Measurements from ENCODE around the gene OR10H1.
"Not testable (repeated sequence)": the region's sequence is repeated elsewhere in the genome, so short reads cannot be mapped to it uniquely, and the experiment has no call there.

OR10H1 gene, protein sequence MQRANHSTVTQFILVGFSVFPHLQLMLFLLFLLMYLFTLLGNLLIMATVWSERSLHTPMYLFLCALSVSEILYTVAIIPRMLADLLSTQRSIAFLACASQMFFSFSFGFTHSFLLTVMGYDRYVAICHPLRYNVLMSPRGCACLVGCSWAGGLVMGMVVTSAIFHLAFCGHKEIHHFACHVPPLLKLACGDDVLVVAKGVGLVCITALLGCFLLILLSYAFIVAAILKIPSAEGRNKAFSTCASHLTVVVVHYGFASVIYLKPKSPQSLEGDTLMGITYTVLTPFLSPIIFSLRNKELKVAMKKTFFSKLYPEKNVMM

DNA sequence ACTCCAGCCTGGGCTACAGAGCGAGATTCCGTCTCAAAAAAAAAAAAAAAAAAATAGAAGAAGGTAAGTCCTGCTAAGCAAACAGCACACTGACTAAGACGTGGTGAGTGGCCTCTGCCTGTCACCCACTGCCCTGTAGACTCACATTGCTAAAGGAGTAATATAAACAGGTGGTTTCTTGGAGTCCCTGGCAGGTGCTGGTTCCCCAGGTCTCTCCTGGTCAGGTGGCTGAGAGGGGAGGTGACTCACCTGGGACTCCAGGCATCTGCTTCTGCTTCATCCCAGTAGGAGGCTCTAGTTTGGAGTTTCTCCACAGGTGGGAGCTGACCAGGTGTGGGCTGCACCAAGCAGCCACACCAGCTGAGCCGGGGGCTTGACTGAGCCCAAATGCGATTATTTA is at the start of gene OR10H1:
Gene OR10H1, minus strand, starts transcription at position 359 of the 400 bp plus-strand sequence. CDS start 7,627 bp downstream, outside the sequence.
- no peak for DNase-seq (ENCODE audit: low read depth in 2 of 2)

DNA sequence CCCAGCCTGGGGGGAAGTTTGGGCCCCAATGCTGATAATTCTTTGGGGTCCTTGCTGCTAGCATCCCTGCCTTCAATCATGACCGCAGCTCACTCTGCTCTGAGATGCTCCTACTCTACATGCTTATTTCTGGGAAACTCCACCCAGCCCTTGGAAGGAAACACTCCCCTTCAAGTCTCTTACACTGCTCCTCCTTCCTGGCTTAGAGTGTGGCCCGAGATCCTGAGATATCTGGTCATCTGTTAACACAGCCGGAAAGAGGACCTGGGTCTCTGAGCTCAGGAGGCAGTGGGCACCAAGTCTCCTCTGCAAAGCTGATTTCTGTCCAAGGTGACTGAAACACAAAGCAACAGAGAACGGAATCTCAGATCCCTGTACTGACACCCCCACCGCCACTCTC is 49.4 kb upstream of the OR10H1 start:
- DNase-seq (ENCODE audit: low read depth in 2 of 2): no peak

DNA sequence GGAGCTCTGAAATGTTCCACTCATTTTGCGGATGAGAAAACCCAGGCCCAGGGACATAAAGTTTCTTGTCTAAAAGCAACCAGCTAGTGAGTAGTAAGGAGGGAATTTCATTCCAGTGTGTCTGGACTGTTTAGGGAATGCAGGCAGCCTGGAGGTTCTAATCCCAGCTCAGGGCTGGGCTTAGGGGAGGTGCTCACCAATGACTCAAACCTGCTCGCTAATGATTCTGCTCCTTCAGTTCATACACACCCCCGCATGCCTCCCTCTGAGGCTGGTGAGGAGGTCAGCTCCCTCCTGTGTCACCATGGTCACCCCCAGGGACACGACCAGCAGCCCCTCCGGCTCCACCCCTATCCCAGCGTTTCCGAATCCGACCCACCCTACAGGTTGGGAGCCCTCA is 47.8 kb upstream of the OR10H1 start:
- no peak for DNase-seq (ENCODE audit: low read depth in 2 of 2)

DNA sequence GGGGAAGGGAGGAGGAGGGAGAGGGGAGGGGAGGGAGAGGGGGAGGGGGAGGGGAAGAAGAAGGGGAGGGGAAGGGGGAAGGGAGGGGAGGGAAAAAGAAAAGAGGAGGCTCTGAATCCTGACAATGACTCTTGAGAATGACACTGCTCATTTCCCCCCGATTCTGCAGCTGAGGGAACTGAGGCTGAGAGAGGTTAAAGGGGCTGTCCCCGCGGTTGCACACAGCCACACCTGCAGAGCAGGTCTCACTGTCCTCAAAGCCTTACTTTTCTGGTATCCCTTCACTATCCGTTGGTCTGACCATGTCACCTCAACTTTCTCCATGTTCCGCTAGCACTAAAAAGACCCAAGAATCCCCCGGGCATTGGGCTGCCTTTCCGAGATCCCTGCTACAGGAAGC is 47.0 kb upstream of the OR10H1 start:
- no peak for DNase-seq (ENCODE audit: low read depth in 2 of 2)

DNA sequence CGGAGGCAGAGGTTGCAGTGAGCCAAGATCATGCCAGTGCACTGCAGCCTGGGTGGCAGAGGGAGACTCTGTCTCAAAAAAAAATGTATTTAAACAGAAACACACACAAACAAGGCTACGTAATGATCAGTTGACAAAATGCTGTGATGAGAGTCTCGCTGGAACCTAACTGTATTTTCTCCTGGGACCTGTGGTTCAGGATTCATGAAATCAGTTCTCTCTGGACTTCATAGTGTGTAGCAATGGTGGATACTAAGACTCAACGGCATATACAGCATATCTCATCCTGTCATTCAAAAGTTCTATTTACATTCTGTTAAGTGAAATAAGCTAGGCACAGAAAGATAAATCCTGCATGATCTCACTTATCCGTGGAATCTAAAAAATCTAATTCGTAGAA is 45.1 kb upstream of the OR10H1 start:
- no peak for DNase-seq (ENCODE audit: low read depth in 2 of 2)

DNA sequence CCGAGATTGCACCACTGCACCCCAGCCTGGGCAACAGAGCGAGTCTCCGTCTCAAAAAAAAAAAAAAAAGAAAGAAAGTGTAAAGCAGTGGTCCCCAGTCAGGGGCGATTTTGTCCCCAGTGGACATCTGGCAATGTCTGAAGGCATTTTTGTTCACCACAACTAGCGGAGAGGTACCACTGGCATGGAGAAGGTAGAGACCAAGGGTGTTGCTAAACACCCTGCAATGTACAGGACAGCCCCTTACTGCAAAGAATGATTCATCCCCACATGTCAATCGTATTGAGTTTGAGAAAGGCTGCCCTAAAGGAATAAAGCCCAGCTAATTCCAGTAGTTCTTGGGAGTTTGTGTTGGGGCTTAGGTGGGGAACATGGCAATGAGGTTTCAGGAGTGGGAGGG is 43.7 kb upstream of the OR10H1 start:
- DNase-seq (ENCODE audit: low read depth in 2 of 2): no peak

DNA sequence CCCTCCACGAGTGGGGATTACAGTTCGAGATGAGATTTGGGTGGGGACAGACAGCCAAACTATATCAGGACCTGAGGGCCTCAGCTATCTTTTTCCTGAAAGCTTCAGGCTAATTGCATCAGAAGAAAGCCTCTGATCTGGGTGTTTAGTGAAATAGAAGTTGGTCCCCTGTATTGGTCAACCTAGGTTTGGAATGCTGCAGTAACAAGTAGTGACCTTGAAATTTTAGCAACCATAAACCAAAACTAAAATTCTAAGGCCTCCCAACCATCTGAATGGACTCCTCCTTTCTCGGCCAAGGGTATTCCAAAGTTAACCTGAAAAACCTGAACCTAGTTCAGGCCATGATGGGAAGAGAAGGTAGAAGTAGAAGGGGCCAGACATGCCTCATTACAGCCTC is 34.9 kb upstream of the OR10H1 start:
- DNase-seq (ENCODE audit: low read depth in 2 of 2): no peak

DNA sequence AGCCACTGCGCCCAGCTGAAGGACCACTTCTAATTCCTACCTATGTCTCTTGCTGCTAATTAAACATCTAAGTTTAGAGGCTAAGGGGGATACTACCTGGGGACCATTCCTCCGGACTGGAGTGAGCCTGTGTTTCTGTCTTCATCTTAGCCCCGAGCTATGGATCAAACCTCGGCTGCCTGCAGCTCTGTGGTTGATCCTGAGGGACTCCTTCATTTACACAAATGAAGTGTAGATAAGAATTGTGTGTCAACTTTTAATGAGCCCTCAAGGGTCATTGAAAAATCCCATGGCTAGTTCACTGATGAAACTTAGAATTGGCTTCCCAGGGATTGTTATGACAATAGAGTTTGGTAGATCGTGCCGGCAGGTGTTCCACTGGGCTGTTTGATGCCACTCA is 31.5 kb upstream of the OR10H1 start:
- DNase-seq (ENCODE audit: low read depth in 2 of 2): no peak

DNA sequence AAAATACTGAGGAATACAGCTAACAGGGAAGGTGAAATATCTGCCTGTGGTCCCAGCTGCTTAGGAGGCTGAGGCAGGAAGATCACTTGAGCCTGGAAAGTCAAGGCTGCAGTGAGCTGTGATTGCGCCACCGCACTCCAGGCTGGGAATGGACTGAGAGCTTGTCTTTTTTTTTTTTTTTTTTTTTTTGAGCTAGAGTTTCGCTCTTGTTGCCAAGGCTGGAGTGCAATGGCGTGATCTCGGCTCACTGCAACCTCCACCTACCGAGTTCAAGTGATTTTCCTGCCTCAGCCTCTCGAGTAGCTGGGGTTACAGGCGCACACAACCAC is 28.4 kb upstream of the OR10H1 start:
- not testable (repeated sequence) for DNase-seq (ENCODE audit: low read depth in 2 of 2)

DNA sequence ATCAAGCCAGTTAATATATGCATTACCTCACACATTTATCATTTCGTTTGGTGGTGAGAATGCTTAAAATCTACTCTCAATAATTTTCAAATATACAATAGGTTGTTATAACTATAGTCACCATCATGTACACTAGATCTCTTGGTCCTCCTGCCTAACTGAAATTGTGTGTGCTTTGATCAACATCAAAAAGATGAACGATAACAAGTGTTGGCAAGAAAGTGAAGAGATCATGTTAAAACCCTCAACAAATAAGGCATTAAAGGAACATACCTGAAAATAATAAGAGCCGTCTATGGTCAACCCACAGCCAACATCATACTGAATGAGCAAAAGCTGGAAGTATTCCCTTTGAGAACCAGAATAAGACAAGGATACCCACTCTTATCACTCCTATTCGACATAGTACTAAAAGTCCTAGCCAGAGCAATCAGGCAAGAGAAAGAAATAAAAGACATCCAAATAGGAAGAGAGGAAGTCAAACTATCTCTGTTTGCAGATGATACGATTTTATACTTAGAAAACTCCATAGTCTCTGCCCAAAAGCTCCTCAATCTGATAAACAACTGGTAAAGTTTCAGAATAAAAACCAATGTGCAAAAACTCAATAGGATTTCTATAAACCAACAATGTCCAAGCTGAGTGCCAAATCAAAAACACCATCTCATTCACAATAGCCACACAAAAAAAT is 27.9 kb upstream of the OR10H1 start:
- no peak for DNase-seq (ENCODE audit: low read depth in 2 of 2)

DNA sequence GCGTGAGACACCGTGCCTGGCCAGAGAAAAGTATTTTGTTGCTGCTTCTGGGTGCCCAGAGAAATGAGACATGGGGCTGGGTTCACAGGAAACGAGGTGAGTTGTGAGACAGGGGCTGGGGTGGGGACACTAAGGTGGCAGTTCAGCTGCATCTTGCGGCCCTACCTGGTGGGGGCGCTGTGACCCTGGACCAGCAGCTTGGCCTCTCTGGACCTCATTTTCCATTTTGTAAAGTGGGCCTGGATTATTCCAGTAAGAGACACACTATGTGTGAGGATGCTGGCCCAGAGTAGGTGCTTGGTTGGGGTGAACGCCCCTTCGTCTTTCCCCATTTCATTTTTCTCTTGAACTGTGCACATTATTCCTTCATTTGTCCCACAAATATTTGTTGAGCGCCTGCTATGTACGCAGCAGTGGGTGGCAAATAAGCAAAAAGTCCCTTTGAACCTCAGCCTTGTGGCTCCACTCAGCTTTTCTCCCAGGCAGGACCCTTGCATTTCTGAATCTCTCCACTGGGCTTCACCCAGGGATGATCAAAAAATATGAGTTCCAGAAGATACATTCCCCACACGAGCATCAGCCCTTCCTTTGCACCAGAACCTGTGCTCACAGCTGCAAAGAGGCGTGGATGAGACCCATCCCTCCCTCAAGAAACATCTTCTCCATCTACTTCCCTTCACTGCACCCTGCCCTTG is 26.6 kb upstream of the OR10H1 start:
- DNase-seq (ENCODE audit: low read depth in 2 of 2): peak in 1 of 2 donors; percentile 4

DNA sequence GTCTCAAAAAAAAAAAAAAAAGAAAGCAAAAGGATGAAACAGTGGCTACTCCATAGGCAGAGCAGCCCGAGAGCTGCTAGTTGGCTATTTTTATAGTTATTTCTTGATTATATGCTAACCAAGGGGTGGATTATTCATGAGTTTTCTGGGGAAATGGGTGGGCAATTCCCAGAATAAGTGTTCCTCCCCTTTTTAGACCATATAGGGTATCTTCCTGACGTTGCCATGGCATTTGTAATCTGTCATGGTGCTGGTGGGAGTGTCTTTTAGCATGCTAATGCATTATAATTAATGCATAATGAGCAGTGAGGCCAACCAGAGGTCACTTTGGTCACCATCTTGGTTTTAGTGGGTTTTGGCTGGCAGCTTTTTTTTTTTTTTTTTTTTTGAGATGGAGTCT is 25.4 kb upstream of the OR10H1 start:
- DNase-seq (ENCODE audit: low read depth in 2 of 2): no peak

DNA sequence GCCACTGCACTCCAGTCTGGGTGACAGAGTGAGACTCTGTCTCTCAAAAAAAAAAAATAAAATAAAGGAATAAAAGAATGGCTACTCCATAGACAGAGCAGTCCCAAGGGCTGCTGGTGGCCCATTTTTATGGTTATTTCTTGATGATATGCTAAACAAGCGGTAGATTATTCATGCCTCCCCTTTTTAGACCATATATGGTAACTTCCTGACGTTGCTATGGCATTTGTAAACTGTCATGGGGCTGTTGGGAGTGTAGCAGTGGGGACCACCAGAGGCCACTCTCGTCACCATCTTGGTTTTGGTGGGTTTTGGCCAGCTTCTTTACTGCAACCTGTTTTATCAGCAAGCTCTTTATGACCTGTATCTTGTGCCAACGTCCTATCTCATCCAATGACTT is 24.4 kb upstream of the OR10H1 start:
- DNase-seq (ENCODE audit: low read depth in 2 of 2): not testable (repeated sequence)

DNA sequence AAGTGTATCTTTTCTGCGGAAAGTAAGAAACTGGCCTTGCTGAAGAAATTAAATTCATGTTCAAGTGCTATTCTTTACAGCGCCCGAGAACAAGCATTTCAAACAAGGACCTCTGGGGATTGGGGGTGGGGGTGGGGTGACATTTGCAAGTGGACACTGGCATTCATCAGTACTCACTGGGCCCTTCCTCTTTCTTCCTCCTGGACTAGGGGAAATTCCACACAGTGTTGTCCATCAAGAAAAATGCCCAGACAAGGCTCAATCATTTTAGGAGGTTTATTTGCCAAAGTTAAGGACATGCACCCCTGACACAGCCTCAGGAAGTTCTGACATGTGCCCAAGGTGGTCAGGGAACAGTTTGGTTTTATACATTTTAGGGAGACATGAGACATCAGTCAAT is 22.9 kb upstream of the OR10H1 start:
- no peak for DNase-seq (ENCODE audit: low read depth in 2 of 2)

DNA sequence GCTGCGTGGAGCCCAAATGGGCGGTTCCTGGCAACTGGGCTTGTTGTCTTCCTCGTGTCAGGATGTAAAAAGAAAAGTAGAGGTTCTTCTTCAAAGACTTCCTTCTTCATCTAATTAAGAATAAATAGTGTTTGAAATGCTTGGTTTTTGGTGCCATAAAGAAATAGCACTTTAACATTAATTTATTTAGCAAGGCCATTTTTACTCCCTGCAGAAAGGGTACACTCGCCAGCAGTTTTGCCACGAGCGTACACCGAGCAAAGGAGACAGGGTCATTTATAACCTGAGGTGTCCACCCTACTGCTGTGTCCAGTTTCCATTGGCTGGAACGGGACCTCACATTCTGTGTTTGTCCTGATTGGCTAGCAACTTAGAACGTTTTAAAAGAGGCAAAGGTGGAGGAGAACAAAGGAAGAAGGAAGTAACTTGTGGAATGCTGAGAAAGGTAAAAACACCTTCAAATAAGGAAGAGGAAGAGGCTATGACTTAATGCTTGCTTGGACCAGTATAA is 21.8 kb upstream of the OR10H1 start:
- peak in 1 of 2 donors; percentile 3 for DNase-seq (ENCODE audit: low read depth in 2 of 2)

DNA sequence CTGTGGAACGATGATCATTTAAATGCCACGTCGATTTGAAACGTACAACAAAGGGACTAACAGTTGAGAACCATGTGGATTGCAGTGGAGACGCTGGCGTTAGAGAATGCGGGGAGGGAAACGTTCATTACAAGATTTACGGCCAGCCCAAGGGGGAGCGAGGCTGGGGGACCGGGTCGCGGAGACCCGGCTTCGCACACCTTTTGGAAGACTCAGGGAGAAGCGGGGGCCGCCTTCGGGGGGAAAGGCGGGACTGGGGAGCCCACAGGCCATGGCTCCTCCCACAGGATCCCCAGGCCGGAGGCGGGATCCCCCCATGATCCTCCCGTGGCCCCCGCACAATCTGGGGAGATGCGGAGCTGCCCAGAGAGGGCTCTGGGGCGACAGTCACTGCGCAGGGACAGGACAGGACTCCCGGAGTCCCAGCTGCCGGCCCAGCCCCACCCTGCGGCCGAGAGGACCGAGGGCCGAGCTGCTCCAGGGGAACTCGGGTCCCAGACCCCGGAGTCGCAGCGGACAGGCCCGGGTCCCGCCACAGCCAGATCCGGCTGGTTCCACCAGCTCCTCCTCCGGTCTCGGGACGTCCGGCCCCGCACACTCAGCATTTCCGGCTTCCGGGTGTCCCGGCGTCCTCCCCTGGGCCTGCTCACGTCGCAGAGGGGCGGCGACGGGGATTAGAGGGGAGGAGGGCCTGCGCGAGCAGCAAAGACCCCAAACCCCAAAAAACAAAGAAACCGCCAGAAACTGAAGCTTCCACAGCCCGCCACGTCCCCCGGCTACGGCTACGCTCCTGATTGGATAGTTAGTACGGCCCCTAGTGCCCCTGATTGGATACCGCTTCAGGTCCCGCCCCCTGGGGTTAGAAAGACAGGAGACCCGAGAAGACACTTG is 21.1 kb upstream of the OR10H1 start:
- peak; percentile 91 to 95 for DNase-seq (ENCODE audit: low read depth in 2 of 2)

DNA sequence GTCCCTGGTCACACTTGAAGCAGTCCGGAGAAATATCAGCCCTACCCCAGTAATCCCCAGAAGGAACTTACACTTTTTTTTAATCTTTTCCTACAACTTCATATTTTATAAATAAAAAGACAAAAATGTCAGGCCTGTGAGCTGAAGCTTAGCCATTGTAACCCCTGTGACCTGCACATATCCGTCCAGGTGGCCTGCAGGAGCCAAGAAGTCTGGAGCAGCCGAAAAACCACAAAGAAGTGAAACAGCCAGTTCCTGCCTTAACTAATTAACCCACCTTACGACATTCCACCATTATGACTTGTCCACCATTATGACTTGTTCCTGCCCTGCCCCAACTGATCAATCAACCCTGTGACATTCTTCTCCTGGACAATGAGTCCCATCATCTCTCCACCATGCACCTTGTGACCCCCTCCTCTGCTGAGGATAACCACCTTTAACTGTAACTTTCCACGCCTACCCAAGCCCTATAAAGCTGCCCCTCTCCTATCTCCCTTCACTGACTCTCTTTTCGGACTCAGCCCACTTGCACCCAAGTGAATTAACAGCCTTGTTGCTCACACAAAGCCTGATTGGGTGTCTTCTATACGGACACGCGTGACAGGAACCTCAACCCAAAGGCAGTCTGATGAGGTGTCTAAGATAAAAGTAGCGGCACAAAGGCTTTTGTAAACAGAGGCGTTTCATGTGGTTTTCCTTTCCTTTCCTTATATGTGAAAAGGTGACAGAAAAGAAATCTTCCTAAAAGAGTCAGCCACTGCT is 20.3 kb upstream of the OR10H1 start:
- DNase-seq (ENCODE audit: low read depth in 2 of 2): not testable (repeated sequence)

DNA sequence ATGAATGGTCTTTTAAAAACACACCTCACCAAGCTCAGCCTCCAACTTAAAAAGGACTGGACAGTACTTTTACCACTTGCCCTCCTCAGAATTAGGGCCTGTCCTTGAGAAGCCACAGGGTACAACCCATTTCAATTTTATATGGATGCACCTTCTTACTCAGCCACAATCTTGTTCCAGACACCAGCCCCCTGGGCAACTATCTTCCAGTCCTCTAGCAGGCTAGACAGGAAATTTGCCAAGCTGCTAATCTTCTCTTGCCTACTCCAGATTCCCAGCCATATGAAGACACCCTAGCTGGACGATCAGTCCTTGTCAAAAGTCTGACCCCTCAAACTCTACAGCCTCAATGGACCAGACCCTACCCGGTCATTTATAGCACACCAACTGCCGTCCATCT is 18.8 kb upstream of the OR10H1 start:
- not testable (repeated sequence) for DNase-seq (ENCODE audit: low read depth in 2 of 2)

DNA sequence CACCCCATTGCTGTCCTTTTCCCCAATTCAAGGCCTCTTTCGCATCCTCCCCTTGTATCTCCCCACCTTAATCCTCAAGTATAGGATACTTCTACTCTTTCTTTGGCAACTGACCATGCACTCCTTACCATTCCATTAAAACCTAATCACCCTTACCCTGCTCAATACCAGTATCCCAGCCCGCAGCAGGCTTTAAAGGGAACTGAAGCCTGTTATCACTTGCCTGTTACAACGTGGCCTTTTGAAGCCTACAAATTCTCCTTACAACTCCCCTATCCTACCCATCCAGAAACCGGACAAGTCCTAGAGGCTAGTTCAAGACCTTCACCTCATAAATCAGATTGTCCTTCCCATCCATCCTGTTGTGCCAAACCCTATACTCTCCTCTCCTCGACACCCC is 16.2 kb upstream of the OR10H1 start:
- DNase-seq (ENCODE audit: low read depth in 2 of 2): no peak

DNA sequence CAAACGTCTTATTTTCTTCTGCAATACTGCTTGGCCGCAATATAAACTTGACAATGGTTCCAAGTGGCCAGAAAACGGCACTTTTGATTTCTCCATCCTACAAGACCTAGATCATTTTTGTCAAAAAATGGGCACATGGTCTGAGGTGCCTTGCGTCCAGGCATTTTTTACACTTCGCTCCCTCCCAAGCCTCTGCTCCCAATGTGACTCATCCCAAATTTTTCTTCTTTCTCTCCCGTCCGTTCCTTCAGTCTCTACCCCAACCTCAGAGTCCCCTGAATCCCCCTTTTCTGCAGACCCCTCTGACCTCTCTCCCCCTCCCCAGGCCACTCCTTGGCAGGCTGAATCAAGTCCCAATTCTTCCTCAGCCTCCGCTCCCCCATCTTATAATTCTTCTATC is 14.3 kb upstream of the OR10H1 start:
- DNase-seq (ENCODE audit: low read depth in 2 of 2): no peak

DNA sequence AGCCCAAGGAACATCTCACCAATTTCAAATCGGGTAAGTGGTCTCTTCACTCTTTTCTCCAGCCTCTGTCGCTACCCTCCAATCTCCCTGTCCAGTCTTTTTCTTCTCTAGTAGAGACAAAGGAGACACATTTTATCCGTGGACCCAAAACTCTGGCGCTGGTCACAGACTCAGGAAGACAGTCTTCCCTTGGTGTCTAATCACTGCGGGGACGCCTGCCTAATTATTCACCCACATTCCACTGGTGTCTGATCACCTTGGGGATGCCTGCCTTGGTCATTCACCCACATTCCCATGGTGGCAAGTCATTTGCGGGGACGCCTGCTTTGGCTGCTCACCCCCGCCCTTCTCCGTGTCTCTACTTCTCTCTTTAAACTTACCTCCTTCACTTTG is 13.8 kb upstream of the OR10H1 start:
- DNase-seq (ENCODE audit: low read depth in 2 of 2): no peak

All from activated CD4-positive, alpha-beta T cell treated with anti-CD3 and anti-CD28 coated beads for 24 hours (primary cell).